Common myeloid progenitor, CD34-positive (primary cell): ENCODE measurements around the gene XPOT.
A peak's percentile ranks its signal among the peaks of the same experiment; 100 is the strongest.

Source experiments
- CTCF ChIA-PET: fragments of 350-600 bp; sonication (Branson Sonifier 250); formaldehyde crosslinking; loops from one replicate; lab custom pipeline; 2021; ENCODE audit warnings: antibody characterized with exemption; lab: Charles Lee
- POLR2A ChIA-PET: fragments of 350-600 bp; sonication (Branson Sonifier 250); formaldehyde crosslinking; loops from one replicate; lab custom pipeline; 2021; ENCODE audit warnings: antibody characterized with exemption; lab: Charles Lee
- DNase-seq, 3 donors: peaks; one replicate each; pipeline versions ENCODE4 v3.0.0 to v3.0.0-alpha.2; 2013
- H3K27ac ChIP-seq, 2 experiments: 1 replicate in 1 of 2; 2 replicates in 1 of 2; pipeline ENCODE4 v1.7.0; 2013; ENCODE audit warnings: inconsistent platforms in 2 of 2, low read length in 2 of 2, mild to moderate bottlenecking in 2 of 2, low read depth in 1 of 2, moderate library complexity in 1 of 2; ENCODE audit not compliant: severe bottlenecking in 2 of 2, insufficient read depth in 1 of 2, poor library complexity in 1 of 2
- H3K27me3 ChIP-seq, 5 experiments: replicated peaks in 2 of 5; 1 replicate in 3 of 5; 2 replicates in 2 of 5; pipeline versions ENCODE4 v1.6.1 to v1.7.0; 2013; ENCODE audit warnings: low read length in 4 of 5, mild to moderate bottlenecking in 2 of 5, moderate library complexity in 2 of 5, inconsistent platforms in 1 of 5; ENCODE audit not compliant: insufficient read depth in 5 of 5, control insufficient read depth in 4 of 5
- H3K36me3 ChIP-seq, 4 experiments: 1 replicate in 2 of 4; 2 replicates in 2 of 4; pipeline versions ENCODE4 v1.6.1 to v1.7.0; 2013; ENCODE audit warnings: low read length in 3 of 4, control low read depth in 1 of 4, mild to moderate bottlenecking in 1 of 4; ENCODE audit not compliant: control insufficient read depth in 4 of 4, insufficient read depth in 4 of 4
- H3K4me1 ChIP-seq, 4 experiments: 1 replicate in 3 of 4; 2 replicates in 1 of 4; pipeline versions ENCODE4 v1.6.1 to v1.7.1; 2013; ENCODE audit warnings: low read length in 3 of 4, mild to moderate bottlenecking in 3 of 4, control low read depth in 1 of 4, inconsistent platforms in 1 of 4, moderate library complexity in 1 of 4; ENCODE audit not compliant: control insufficient read depth in 4 of 4, insufficient read depth in 4 of 4; ENCODE audit errors: control extremely low read depth in 1 of 4
- H3K4me3 ChIP-seq, 7 experiments: 1 replicate in 4 of 7; 2 replicates in 3 of 7; pipeline versions ENCODE4 v1.5.1 to v1.7.0; 2013; ENCODE audit warnings: mild to moderate bottlenecking in 7 of 7, low read length in 6 of 7, moderate library complexity in 6 of 7, inconsistent platforms in 2 of 7, low read depth in 2 of 7, control low read depth in 1 of 7; ENCODE audit not compliant: insufficient read depth in 4 of 7, control insufficient read depth in 1 of 7; ENCODE audit errors: extremely low read depth in 1 of 7
- H3K9me3 ChIP-seq, 5 experiments: 1 replicate in 4 of 5; 2 replicates in 1 of 5; pipeline versions ENCODE4 v1.6.1 to v1.7.1; 2013; ENCODE audit warnings: low read length in 4 of 5, mild to moderate bottlenecking in 2 of 5, inconsistent platforms in 1 of 5, low read depth in 1 of 5, moderate library complexity in 1 of 5; ENCODE audit not compliant: control insufficient read depth in 4 of 5, insufficient read depth in 2 of 5; ENCODE audit errors: control extremely low read depth in 1 of 5
- WGBS: methylation state at CpG from one replicate; pipeline ENCODE4 v1.1.5; 2013; ENCODE audit not compliant: insufficient coverage; 5-methylcytosine and 5-hydroxymethylcytosine counted together

The XPOT gene

GRCh38 chr12:64440100-64440499 is 35.9 kb downstream of the XPOT start:
- Histone ChIP-seq H3K4me1 (no peaks in the 10 kb centered on the region), H3K4me3 (no peak overlapping the region), H3K27ac (no peak overlapping the region), H3K27me3 (no peaks in the 10 kb centered on the region), H3K36me3 (peaks cover 27 to 86% (median 57%) of the 10 kb centered on the region in 4 experiments), H3K9me3 (no peaks in the 10 kb centered on the region)
- ChIA-PET CTCF (no interaction called here), POLR2A (no interaction called here)
- WGBS, result no CpG with 5 or more reads among the region's 1 CpG
- DNase-seq, result no peak

GRCh38 chr12:64445490-64445889 is 41.3 kb downstream of the XPOT start:
- Histone ChIP-seq H3K9me3 (no peaks in the 10 kb centered on the region), H3K4me1 (peaks cover 0 to under 1% (median under 1%) of the 10 kb centered on the region in 4 experiments), H3K36me3 (peaks cover 15 to 67% (median 37%) of the 10 kb centered on the region in 4 experiments), H3K27me3 (no peaks in the 10 kb centered on the region), H3K4me3 (no peak overlapping the region), H3K27ac (no peak overlapping the region)
- DNase-seq, result no peak
- WGBS, result no CpG with 5 or more reads among the region's 2 CpGs
- CTCF ChIA-PET, result interaction anchor here (0.8 to 1.0 kb wide), 2 partner anchors 20 to 42 kb away, joined by 3 read pairs; no protein-coding TSS in a partner anchor
- POLR2A ChIA-PET, result no interaction called here

- Histone ChIP-seq H3K36me3 (peaks cover 12 to 59% (median 33%) of the 10 kb centered on the region in 4 experiments), H3K4me3 (no peak overlapping the region), H3K27me3 (no peaks in the 10 kb centered on the region), H3K9me3 (no peaks in the 10 kb centered on the region), H3K27ac (no peak overlapping the region), H3K4me1 (peaks cover 0 to 9% (median 4%) of the 10 kb centered on the region in 4 experiments)
- WGBS, result no CpG with 5 or more reads among the region's 1 CpG
- POLR2A ChIA-PET, result no interaction called here
- CTCF ChIA-PET, result no interaction called here
- DNase-seq, result no peak
Observed at GRCh38 chr12:64446295-64446694, 42.1 kb downstream of the XPOT start.

- POLR2A ChIA-PET, result no interaction called here
- Histone ChIP-seq H3K4me1 (peaks cover 0 to 24% (median 19%) of the 10 kb centered on the region in 4 experiments), H3K9me3 (no peaks in the 10 kb centered on the region), H3K4me3 (no peak overlapping the region), H3K27ac (no peak overlapping the region), H3K36me3 (peaks cover 8 to 28% (median 16%) of the 10 kb centered on the region in 4 experiments), H3K27me3 (no peaks in the 10 kb centered on the region)
- 100% methylated on average over 1 of the region's 2 CpGs for WGBS
- CTCF ChIA-PET, result interaction anchor here (0.8 kb wide), 1 partner anchor 22 kb away, joined by 3 read pairs; no protein-coding TSS in a partner anchor
- no peak for DNase-seq
Observed at GRCh38 chr12:64450057-64450640, 46.0 kb downstream of the XPOT start.

- H3K36me3 ChIP-seq, result peaks cover 7 to 20% (median 13%) of the 10 kb centered on the region in 4 experiments
- ChIA-PET CTCF (interaction anchor here (0.8 kb wide), 1 partner anchor 22 kb away, joined by 3 read pairs; no protein-coding TSS in a partner anchor), POLR2A (no interaction called here)
- peak overlapping the region; percentile 90 to 95 for H3K27ac ChIP-seq
- DNase-seq, result peak; percentile 29 to 68 (median 62)
- 0% methylated on average over 6 of the region's 8 CpGs for WGBS
- H3K27me3 ChIP-seq, result no peaks in the 10 kb centered on the region
- H3K4me3 ChIP-seq, result peak overlapping the region in 6 of 7 experiments; percentile 90 to 99 (median 96)
- H3K4me1 ChIP-seq, result peaks cover 0 to 30% (median 19%) of the 10 kb centered on the region in 4 experiments
- H3K9me3 ChIP-seq, result no peaks in the 10 kb centered on the region
Observed at GRCh38 chr12:64450711-64451486, 46.7 kb downstream of the XPOT start.

- peak within 1 kb of the TSS; percentile 90 to 95 for H3K27ac ChIP-seq
- peaks cover 4 to 14% (median 7%) of the 10 kb centered on the region in 4 experiments for H3K36me3 ChIP-seq
- no peaks in the 10 kb centered on the region for H3K9me3 ChIP-seq
- ChIA-PET POLR2A (no interaction called here), CTCF (no interaction called here)
- peak within 1 kb of the TSS; percentile 90 to 99 (median 96) for H3K4me3 ChIP-seq
- WGBS, result 0% methylated on average over 71 of the region's 94 CpGs
- peak; percentile 52 to 78 (median 65) for DNase-seq
- H3K4me1 ChIP-seq, result peaks cover 2 to 35% (median 22%) of the 10 kb centered on the region in 4 experiments
- H3K27me3 ChIP-seq, result no peaks in the 10 kb centered on the region
Observed at GRCh38 chr12:64451687-64452558, 47.7 kb downstream of the XPOT start, which contains the start of gene TBK1. TBK1 (plus strand) TSS chr12:64452120; CDS start chr12:64455871, 3,751 bp downstream.
